GM18858 (cell line): Measurements from ENCODE around the gene TNFRSF13B.
"Not testable (repeated sequence)": the region's sequence is repeated elsewhere in the genome, so short reads cannot be mapped to it uniquely, and the experiment has no call there.

Experiments
- ATAC-seq: cut with Tn5 transposase; IDR thresholded peaks from one replicate; pipeline ENCODE4 v1.9.1; 2021; ENCODE audit not compliant: unreplicated experiment

Gene TNFRSF13B

GRCh38 chr17:16927641-16928321 lies 44.1 kb downstream of the TNFRSF13B start:
- no peak for ATAC-seq

- no peak for ATAC-seq
Observed at GRCh38 chr17:16926571-16927451, 45.1 kb downstream of the TNFRSF13B start.

- ATAC-seq = no peak
Observed at GRCh38 chr17:16926061-16926511, 45.8 kb downstream of the TNFRSF13B start.

GRCh38 chr17:16925461-16926060 lies 46.4 kb downstream of the TNFRSF13B start:
- no peak for ATAC-seq

GRCh38 chr17:16924696-16925440 lies 47.0 kb downstream of the TNFRSF13B start:
- no peak for ATAC-seq

GRCh38 chr17:16923904-16924695 lies 47.8 kb downstream of the TNFRSF13B start:
- no peak for ATAC-seq

GRCh38 chr17:16923097-16923903 lies 48.6 kb downstream of the TNFRSF13B start:
- no peak for ATAC-seq

- no peak for ATAC-seq
Observed at GRCh38 chr17:16922386-16923096, 49.4 kb downstream of the TNFRSF13B start.

GRCh38 chr17:16921451-16921850 lies 50.5 kb downstream of the TNFRSF13B start:
- ATAC-seq = not testable (repeated sequence)

- no peak for ATAC-seq
Observed at GRCh38 chr17:16920628-16921020, 51.3 kb downstream of the TNFRSF13B start.

- no peak for ATAC-seq
Observed at GRCh38 chr17:16919663-16920627, 52.0 kb downstream of the TNFRSF13B start.

- no peak for ATAC-seq
Observed at GRCh38 chr17:16918443-16918842, 53.5 kb downstream of the TNFRSF13B start.

- no peak for ATAC-seq
Observed at GRCh38 chr17:16917671-16918394, 54.1 kb downstream of the TNFRSF13B start.

GRCh38 chr17:16916557-16916920 lies 55.4 kb downstream of the TNFRSF13B start:
- ATAC-seq = no peak

GRCh38 chr17:16915752-16916556 lies 56.0 kb downstream of the TNFRSF13B start:
- ATAC-seq = no peak

- ATAC-seq = no peak
Observed at GRCh38 chr17:16913463-16913862, 58.5 kb downstream of the TNFRSF13B start.
